GM10266 (cell line): ENCODE measurements around the gene GUCA1A.

Experiments used
- DNase-seq: peaks from one replicate; pipeline ENCODE4 v3.0.0; 2012; ENCODE audit errors: extremely low spot score
- CTCF ChIP-seq: IDR thresholded peaks from 2 replicates; pipeline ENCODE4 v1.5.1; 2012; ENCODE audit warnings: mild to moderate bottlenecking, low read depth; ENCODE audit not compliant: control insufficient read depth, insufficient read depth; ENCODE audit errors: missing control alignments

GUCA1A gene

GRCh38 chr6:42155293-42155692 is 17.9 kb upstream of the GUCA1A start:
- no peak for DNase-seq
- no peak for TF ChIP-seq CTCF

- no peak for DNase-seq
- no peak for TF ChIP-seq CTCF
These were observed 16.5 kb upstream of the GUCA1A start for GRCh38 chr6:42156638-42157037.

- DNase-seq, result no peak
- no peak for TF ChIP-seq CTCF
These were observed 15.2 kb upstream of the GUCA1A start for GRCh38 chr6:42158011-42158410.

- no peak for TF ChIP-seq CTCF
- DNase-seq, result no peak
These were observed 14.5 kb upstream of the GUCA1A start for GRCh38 chr6:42158631-42159030.

- no peak for TF ChIP-seq CTCF
- no peak for DNase-seq
These were observed 13.6 kb upstream of the GUCA1A start for GRCh38 chr6:42159431-42160024.

- DNase-seq, result no peak
- TF ChIP-seq CTCF, result no peak
These were observed 10.8 kb upstream of the GUCA1A start for GRCh38 chr6:42162384-42162783.

GRCh38 chr6:42162812-42163211 is 10.4 kb upstream of the GUCA1A start:
- no peak for DNase-seq
- no peak for TF ChIP-seq CTCF
